T-helper 2 cell treated with Interferon-gamma antibody and Interleukin-4, amounts not matched to agents 5 μg/mL and 100 μg/mL, for 36 hours (primary cell): ENCODE results near the gene SUSD3.
A peak's percentile ranks its signal among the peaks of the same experiment; 100 is the strongest.
"Not testable (repeated sequence)": the region's sequence is repeated elsewhere in the genome, so short reads cannot be mapped to it uniquely, and the experiment has no call there.

Experiments used
- DNase-seq: peaks from one replicate; pipeline ENCODE4 v3.0.0; 2021; ENCODE audit warnings: low spot score
- H3K27ac Mint-ChIP-seq: one replicate; pipeline ENCODE4 v1.8.0; 2021; ENCODE audit warnings: mild to moderate bottlenecking, mixed read lengths
- H3K27me3 Mint-ChIP-seq: one replicate; pipeline ENCODE4 v1.8.0; 2021; ENCODE audit warnings: low read depth, mixed read lengths
- H3K36me3 Mint-ChIP-seq: one replicate; pipeline ENCODE4 v1.8.0; 2021; ENCODE audit warnings: low read depth, mixed read lengths
- H3K4me1 Mint-ChIP-seq: one replicate; pipeline ENCODE4 v1.8.0; 2021; ENCODE audit warnings: low read depth, mixed read lengths
- H3K4me3 Mint-ChIP-seq: one replicate; pipeline ENCODE4 v1.8.0; 2022; ENCODE audit warnings: mild to moderate bottlenecking, moderate library complexity, mixed read lengths
- H3K9me3 Mint-ChIP-seq: one replicate; pipeline ENCODE4 v1.8.0; 2021; ENCODE audit warnings: mixed read lengths

Gene SUSD3

DNA sequence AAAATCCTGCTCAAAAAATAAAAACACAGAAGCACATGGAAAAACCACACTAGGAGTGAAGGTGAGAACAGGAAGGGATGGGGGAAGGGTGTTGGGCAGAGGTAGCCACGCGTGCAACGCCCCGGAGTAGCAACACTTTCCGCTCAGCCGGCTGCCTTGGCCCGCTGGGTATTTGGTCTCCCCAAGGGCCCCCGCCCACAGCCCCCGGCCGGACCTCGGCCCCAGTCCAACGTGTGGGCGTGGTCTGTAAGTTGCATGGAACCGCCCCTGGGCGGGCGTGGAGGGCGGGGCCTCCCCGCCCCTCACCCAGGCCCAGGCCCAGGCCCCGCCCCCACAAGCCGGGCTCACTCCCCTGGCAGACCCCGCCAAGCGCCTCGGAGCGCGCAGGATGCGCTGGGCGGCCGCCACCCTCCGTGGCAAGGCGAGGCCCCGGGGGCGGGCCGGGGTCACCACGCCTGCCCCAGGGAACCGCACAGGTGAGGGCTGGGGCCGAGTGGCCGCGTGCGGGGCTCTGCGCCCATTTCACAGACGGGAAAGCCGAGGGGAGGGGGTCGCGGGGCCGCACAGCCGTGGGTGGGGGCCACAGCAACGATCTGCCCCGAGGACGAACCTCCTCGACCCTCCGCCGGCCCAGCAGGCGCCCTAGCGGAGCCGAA is at the start of gene SUSD3:
Gene SUSD3 (plus strand): TSS at position 347 of the 656 bp plus-strand sequence. CDS start 42 bp downstream, at position 389.
- H3K4me1 Mint-ChIP-seq, result peaks cover 38% of the 10 kb centered on the region
- H3K27ac Mint-ChIP-seq, result peak within 1 kb of the TSS; percentile 92
- no peaks in the 10 kb centered on the region for H3K27me3 Mint-ChIP-seq
- DNase-seq, result peak; percentile 73
- peaks cover 14% of the 10 kb centered on the region for H3K36me3 Mint-ChIP-seq
- peak within 1 kb of the TSS; percentile 93 for H3K4me3 Mint-ChIP-seq
- H3K9me3 Mint-ChIP-seq, result no peaks in the 10 kb centered on the region

DNA sequence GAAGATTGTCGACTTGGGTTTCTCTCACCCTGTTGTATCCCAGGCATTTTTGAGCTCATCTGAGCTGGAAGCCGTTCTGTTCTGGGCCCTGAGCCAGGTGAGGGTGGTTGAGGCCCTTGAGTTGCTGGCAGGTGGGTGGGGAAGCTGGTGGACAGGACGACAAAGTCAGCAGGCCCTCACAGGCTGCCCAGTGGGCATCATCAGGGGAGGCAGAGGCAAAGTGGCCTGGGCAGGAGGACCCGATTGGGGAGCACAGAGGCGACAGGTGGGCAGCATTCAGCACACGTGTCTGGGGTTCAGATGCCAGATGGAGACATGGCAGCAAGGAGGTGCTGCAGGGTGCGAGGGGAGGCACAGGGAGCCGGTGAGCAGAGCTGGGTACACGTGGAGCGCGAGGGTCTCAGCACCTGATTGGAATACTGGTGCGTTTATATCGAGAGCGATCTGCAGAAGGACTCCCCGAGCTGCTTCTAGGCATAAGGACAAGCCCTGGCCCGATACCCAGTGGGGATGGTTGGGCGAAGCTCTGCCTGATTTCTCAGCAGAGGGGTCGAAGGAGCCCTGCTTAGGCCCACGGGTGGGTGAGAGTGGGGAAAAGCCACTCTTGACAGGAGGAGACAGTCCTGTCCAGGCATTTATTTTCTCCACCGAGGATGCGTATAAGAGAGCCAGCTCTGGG is 49.0 kb upstream of the SUSD3 start:
- H3K27me3 Mint-ChIP-seq, result no peaks in the 10 kb centered on the region
- peaks cover 4% of the 10 kb centered on the region for H3K4me1 Mint-ChIP-seq
- H3K27ac Mint-ChIP-seq, result peak overlapping the region; percentile 45
- H3K9me3 Mint-ChIP-seq, result no peaks in the 10 kb centered on the region
- no peak for DNase-seq
- H3K36me3 Mint-ChIP-seq, result peaks cover 56% of the 10 kb centered on the region
- no peak overlapping the region for H3K4me3 Mint-ChIP-seq

DNA sequence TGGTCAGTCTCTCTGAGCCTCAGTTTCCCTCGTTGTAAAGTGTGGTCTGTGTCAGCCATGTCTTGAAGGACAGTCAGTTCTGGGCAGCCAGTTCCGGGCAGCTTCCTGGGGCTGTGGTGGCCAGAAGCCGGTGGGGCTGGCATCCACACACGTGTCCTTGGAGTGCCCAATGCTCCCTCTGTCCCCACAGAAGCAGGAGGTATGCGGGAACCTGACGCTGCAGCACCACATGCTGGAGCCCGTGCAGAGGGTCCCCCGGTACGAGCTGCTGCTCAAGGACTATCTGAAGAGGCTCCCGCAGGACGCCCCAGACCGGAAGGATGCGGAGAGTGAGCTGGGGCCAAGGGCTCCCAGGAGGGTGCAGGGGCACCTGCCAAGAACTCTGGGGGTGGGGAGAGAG is 48.4 kb upstream of the SUSD3 start:
- H3K4me1 Mint-ChIP-seq, result peaks cover 4% of the 10 kb centered on the region
- DNase-seq, result no peak
- peaks cover 57% of the 10 kb centered on the region for H3K36me3 Mint-ChIP-seq
- H3K27ac Mint-ChIP-seq, result peak overlapping the region; percentile 52
- H3K4me3 Mint-ChIP-seq, result no peak overlapping the region
- no peaks in the 10 kb centered on the region for H3K27me3 Mint-ChIP-seq
- no peaks in the 10 kb centered on the region for H3K9me3 Mint-ChIP-seq

DNA sequence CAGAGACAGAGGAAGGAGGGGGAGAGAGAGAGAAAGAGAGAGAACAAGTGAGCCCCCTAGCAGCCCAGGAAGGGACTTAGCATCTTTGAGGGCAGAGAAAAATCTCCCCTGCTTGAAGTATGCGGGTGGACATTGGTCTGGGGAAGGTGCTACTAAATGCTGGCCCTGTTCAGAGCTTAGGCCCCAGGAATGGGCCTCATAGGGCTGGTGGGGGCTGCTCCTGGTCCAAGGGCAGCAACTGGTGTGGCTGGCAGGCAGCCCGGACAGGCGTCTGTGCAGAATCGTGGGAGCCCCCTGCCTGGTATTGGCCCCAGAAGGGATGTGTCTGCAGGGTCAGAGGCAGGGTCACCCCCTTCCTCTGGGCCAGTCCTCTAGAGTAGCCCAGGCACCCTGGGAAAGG is 47.8 kb upstream of the SUSD3 start:
- H3K27me3 Mint-ChIP-seq, result no peaks in the 10 kb centered on the region
- DNase-seq, result no peak
- no peak overlapping the region for H3K4me3 Mint-ChIP-seq
- peaks cover 58% of the 10 kb centered on the region for H3K36me3 Mint-ChIP-seq
- peaks cover 4% of the 10 kb centered on the region for H3K4me1 Mint-ChIP-seq
- no peaks in the 10 kb centered on the region for H3K9me3 Mint-ChIP-seq
- peak overlapping the region; percentile 52 for H3K27ac Mint-ChIP-seq

DNA sequence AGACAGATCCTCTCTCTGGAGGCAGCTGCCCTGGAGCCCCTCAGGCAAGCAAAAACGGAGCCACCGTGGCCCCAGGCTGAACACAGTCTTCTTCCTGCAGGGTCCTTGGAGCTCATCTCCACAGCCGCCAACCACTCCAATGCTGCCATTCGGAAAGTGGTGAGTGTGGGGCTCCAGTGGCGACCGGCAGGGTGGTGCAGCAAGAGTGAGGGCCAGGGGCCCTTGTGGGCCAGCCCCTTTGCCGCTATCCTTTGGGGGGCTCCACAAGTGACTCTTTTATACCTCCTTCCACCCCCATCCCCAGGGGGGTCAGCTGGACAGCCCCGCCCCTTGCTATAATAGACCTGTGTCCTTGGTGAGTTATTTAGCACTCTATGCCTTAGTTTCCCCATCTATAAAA is 47.4 kb upstream of the SUSD3 start:
- no peak for DNase-seq
- Mint-ChIP-seq H3K27me3 (no peaks in the 10 kb centered on the region), H3K9me3 (no peaks in the 10 kb centered on the region), H3K4me3 (no peak overlapping the region), H3K36me3 (peaks cover 58% of the 10 kb centered on the region), H3K27ac (no peak overlapping the region), H3K4me1 (peaks cover 4% of the 10 kb centered on the region)

DNA sequence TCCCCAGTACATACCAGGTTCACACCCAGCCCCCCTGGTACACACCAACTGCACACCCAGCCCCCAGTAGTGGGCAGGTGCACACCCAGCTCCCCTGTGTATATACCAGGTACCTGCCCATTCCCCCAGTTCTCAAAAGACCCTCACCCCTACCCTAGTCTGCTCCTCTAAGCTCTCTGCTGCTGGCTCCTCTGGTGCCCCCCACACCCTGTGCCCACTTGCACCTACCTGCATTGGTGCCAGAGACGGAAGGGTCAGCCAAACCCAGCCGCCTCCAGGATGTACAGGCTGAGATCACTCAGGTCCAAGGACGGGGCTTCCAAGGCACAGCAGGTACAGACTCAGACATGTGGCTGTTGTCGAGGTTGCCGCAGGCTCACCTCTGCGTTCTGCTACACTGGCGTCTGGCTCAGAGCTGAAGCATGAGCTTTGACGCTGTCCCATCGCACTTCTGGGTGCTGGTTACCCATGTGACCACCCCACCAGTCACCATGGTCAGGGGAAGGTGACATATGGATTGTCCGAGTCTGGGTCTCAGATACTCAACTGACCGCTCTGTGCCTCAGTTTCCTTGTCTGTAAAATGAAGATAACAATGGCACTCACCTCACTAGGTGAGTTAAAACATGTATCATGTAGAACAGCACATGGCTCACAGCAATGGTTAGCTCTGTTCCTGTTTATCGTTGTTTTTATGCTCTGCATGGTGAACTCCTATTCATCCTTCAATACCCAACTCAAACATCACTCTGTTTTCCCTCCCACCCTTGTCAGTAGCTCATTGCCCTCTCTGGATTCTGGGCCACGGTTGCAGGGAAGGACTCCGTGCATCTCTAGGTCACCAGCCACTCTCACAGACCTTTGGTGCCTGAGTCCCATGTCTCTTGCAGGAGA is 45.3 kb upstream of the SUSD3 start:
- H3K9me3 Mint-ChIP-seq, result no peaks in the 10 kb centered on the region
- H3K36me3 Mint-ChIP-seq, result peaks cover 57% of the 10 kb centered on the region
- no peak overlapping the region for H3K27ac Mint-ChIP-seq
- no peak overlapping the region for H3K4me3 Mint-ChIP-seq
- H3K4me1 Mint-ChIP-seq, result peaks cover 5% of the 10 kb centered on the region
- H3K27me3 Mint-ChIP-seq, result no peaks in the 10 kb centered on the region
- DNase-seq, result no peak

DNA sequence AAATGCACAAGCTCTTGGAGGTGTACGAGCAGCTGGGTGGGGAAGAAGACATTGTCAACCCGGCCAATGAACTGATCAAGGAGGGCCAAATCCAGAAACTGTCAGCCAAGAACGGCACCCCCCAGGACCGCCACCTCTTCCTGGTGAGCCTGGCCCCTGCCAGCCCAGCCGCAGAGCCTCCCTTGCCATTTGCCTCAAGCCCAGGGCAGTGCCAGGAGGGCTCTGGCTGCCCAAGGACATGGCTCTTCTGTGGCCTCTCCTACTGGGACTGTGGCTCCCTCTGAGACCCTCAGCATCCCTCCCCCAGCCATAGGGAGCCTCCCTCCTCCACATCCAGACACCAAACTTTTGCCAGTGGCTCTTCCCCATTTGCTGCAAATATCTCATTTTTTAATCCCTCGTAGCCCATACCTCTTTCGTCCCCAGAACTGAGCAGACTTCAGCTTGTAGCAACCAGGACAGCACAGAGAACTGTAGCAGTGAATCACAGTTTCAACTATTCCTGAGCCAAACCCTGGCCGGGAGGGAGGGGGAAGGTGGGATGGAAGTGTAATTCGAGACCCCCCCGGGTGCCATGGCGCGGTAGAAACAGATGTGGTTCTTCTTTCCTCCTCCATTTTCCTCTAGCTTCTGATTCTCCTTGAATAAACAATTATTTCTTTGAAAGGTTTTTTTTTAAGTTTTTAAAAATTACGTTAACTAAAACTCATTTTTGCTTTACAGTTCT is 44.5 kb upstream of the SUSD3 start:
- DNase-seq, result no peak
- Mint-ChIP-seq H3K36me3 (peaks cover 60% of the 10 kb centered on the region), H3K27ac (no peak overlapping the region), H3K4me3 (no peak overlapping the region), H3K4me1 (peaks cover 2% of the 10 kb centered on the region), H3K9me3 (no peaks in the 10 kb centered on the region), H3K27me3 (no peaks in the 10 kb centered on the region)

DNA sequence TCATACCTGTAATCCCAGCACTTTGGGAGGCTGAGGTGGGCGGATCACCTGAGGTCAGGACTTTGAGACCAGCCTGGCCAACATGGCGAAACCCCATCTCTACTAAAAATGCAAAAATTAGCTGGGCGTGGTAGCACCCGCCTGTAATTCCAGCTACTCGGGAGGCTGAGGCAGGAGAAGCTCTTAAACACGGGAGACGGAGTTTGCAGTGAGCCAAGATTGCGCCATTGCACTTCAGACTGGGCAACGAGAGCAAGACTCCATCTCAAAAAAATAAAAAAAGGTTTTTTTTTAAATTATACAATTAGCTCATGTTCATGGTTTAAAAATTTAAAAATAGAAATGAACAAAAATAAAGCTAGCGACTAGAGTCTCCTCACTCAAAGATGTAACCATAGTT is 43.3 kb upstream of the SUSD3 start:
- not testable (repeated sequence) for H3K4me1 Mint-ChIP-seq, H3K27ac Mint-ChIP-seq, DNase-seq, H3K27me3 Mint-ChIP-seq, H3K9me3 Mint-ChIP-seq, H3K4me3 Mint-ChIP-seq
- peaks cover 60% of the 10 kb centered on the region for H3K36me3 Mint-ChIP-seq

DNA sequence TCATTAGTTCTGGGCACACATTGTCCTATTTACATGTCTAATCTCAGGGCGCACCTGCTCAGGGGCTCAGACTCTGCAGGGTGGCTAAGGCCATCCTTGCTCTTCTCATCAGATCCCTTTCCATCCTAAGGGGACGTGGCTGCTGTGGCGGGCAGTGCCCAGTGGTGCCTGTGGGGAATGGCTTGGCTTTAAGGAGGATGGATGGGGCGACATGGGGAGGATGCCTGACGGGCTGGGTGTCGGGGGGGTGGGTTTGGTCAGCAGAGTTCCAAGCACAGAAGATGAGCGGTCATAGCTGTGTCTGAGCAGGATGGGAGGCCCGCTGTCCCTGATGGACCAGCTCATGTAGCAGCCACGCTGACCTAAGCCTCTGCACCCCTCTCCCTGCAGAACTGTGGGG is 40.9 kb upstream of the SUSD3 start:
- Mint-ChIP-seq H3K36me3 (peaks cover 68% of the 10 kb centered on the region), H3K27ac (no peak overlapping the region)

DNA sequence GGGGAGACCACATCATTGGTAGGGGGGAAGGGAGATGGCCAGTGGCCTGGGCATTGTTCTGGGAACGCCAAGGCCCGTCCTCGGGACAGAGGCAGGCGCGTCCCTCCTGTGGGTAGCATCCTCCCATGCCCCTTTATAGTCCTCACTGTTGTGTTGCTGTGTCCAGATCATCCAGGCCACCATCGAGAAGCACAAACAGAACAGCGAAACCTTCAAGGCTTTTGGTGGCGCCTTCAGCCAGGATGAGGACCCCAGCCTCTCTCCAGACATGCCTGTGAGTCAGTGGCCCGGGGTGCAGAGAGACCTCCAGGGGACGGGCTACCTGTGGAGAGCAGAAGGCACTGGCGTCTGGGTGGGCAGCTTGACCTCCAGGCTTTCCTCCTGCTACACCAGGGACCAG is 38.4 kb upstream of the SUSD3 start:
- no peak overlapping the region for H3K4me3 Mint-ChIP-seq
- no peaks in the 10 kb centered on the region for H3K9me3 Mint-ChIP-seq
- H3K4me1 Mint-ChIP-seq, result peaks cover 21% of the 10 kb centered on the region
- H3K36me3 Mint-ChIP-seq, result peaks cover 61% of the 10 kb centered on the region
- H3K27me3 Mint-ChIP-seq, result no peaks in the 10 kb centered on the region
- H3K27ac Mint-ChIP-seq, result no peak overlapping the region
- no peak for DNase-seq

More for the DNA sequence above, 40.9 kb upstream of the SUSD3 start:
- Mint-ChIP-seq H3K4me1 (peaks cover 10% of the 10 kb centered on the region), H3K4me3 (no peak overlapping the region), H3K27me3 (no peaks in the 10 kb centered on the region), H3K9me3 (no peaks in the 10 kb centered on the region)
- no peak for DNase-seq

DNA sequence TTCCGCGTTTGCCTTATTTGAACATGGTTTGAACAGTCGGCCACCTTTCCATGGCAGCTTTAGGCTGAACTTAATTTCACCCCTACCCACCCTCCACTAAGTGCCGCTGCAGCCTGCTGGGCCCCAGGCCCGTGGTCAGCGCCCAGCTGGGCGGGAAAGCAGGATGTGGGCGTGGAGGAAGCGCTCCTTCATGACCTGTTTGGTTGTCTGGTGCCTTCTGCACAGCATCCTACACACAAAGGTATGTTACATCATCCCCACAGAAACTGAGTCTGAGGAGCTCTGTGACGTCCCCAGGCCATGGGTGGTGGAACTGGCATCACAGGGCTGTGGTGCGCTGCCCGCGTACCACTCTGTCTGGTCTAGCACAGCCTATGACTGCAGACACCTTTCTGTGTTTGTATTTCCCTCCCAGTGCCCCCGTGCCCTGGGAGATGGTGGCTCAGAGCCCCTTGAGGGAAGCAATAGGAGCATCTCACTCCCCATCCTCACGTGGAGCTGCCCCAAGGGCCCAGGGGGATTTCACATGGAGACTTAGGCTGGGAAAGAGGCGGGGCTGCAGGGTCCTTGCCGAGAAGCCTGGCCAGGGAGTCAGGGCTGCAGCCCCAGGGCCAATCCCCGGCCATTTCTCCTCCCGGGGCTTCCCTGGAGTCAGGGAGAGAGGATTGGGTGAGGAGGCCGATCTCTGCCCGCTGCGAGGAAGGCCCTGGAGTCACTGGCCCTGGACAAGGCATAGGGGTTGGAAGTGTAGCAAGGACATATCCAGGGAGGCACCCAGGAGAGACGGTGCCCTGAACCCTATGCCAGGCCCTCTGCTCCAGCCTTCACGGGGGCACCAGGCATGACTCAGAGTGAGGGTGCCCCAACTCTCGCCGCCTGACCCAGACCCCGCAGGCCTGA is 37.5 kb upstream of the SUSD3 start:
- Mint-ChIP-seq H3K27me3 (no peaks in the 10 kb centered on the region), H3K4me3 (no peak overlapping the region), H3K27ac (peak overlapping the region; percentile 55), H3K4me1 (peaks cover 25% of the 10 kb centered on the region), H3K36me3 (peaks cover 59% of the 10 kb centered on the region), H3K9me3 (no peaks in the 10 kb centered on the region)
- DNase-seq, result peak; percentile 21

DNA sequence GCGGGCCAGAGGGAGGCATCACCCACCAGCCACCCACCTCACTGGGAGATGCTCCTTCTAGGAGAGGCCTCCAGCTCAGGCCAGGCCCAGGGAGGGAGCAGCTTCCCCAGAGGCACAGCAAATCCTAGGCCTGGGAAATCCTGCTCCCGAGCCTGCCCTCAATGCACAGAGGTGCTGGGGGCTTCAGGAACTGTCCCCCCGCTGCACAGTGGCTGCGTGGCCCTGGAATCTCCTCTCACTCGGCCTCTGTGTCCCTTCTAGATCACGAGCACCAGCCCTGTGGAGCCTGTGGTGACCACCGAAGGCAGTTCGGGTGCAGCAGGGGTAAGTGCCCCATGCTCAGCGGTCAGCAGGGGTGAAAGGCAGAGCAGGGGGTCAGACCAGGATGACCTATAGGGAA is 36.4 kb upstream of the SUSD3 start:
- Mint-ChIP-seq H3K4me1 (peaks cover 32% of the 10 kb centered on the region), H3K27ac (peak overlapping the region; percentile 26), H3K36me3 (peaks cover 61% of the 10 kb centered on the region), H3K4me3 (no peak overlapping the region), H3K9me3 (no peaks in the 10 kb centered on the region), H3K27me3 (no peaks in the 10 kb centered on the region)
- DNase-seq, result no peak
